Subcutaneous adipose tissue (tissue), 4 donors: ENCODE data around the gene GCNA. TPM values are rescaled to one million over a fixed set of nuclear protein-coding genes. Genes with fewer than 3 reads are reported as not detected.

Experiments used
- CTCF ChIP-seq: fragments of 450-650 bp; IDR thresholded peaks from one replicate; pipeline ENCODE4 v1.5.1; 2016; ENCODE audit warnings: low read depth, mild to moderate bottlenecking, control low read depth, antibody characterized with exemption, moderate library complexity
- total RNA-seq, 4 donors: library from RNA; depleted of rRNA; stranded (reverse); fragments of >200 nt; gene quantifications; one replicate each; pipeline ENCODE4 v1.1.0, GENCODE V29; 2016

Gene GCNA
- total RNA-seq, 4 donors from 2014 or later, result 4.1 to 5.7 (median 5.1) TPM

- no peak for TF ChIP-seq CTCF
Observed at GRCh38 chrX:71581210-71581609, 3.0 kb downstream of the GCNA start.

GRCh38 chrX:71586929-71587328, 8.7 kb downstream of the GCNA start:
- TF ChIP-seq CTCF, result no peak

GRCh38 chrX:71599965-71600364, 21.7 kb downstream of the GCNA start:
- no peak for TF ChIP-seq CTCF

- no peak for TF ChIP-seq CTCF
Observed at GRCh38 chrX:71603618-71604017, 25.4 kb downstream of the GCNA start.

GRCh38 chrX:71604141-71604540, 25.9 kb downstream of the GCNA start:
- no peak for TF ChIP-seq CTCF

GRCh38 chrX:71604796-71605568, 26.7 kb downstream of the GCNA start:
- no peak for TF ChIP-seq CTCF

GRCh38 chrX:71606536-71607216, 28.4 kb downstream of the GCNA start:
- no peak for TF ChIP-seq CTCF
